Activated CD4-positive, CD25-positive, alpha-beta regulatory T cell treated with anti-CD3 and anti-CD28 coated beads, Interleukin-2, amount 50 U/mL, for 24 hours (primary cell): Measurements from ENCODE around the gene XXYLT1.

ENCODE experiments used
- ATAC-seq, 2 donors: fragments of 150-1000 bp; cut with Tn5 transposase; one replicate each; pipeline ENCODE4 v1.10.0; 2021; ENCODE audit warnings: mild to moderate bottlenecking in 1 of 2, moderate library complexity in 1 of 2

The XXYLT1 gene

DNA sequence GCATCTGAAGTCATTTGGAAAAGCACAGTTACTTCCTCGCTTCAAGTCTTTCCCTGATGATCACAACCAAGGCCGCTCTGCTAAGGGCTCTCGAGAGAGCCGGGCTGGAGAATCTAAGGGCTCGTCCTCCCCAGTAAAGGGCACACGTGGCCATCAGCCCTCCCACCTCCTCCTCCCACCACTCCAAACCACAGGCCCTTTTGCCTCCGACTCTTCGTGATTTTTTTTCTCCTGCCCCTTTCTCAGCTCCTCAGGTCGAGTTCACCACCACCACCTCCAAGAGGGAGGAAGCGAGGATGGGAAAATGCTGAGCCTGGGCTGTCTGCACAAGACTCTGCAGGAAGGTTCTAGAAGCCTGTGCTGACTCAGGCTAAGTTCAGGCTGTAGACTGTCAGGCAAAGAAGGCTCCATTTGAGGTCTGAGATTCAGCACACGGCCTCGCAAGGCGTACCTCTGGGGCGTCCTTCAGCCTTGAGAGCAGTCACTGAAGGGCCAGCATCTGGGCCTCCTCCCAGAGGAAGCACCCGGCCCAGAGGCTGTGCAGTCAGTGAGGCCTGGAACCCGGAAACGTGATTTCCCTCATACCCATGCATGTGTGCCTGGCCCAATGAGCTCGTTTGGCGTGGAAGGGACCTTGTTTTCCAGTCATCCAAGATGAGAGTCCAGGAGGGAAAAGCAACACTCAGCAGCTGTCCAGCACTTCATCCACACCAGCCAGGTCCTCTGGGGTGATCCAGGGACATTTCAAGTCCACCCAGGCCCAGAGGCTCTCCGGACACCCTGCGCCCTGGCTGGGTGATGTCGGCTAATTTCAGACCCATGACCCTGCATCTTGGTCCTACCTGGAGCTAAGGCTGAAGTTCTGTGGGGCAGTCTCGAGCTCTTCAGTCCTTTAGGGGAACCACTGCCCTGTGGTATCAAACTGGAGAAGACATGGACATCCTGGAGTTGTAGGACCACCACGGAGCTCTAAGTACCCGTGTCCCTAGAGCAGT, 196.8 kb downstream of the XXYLT1 start:
- ATAC-seq: no peak

DNA sequence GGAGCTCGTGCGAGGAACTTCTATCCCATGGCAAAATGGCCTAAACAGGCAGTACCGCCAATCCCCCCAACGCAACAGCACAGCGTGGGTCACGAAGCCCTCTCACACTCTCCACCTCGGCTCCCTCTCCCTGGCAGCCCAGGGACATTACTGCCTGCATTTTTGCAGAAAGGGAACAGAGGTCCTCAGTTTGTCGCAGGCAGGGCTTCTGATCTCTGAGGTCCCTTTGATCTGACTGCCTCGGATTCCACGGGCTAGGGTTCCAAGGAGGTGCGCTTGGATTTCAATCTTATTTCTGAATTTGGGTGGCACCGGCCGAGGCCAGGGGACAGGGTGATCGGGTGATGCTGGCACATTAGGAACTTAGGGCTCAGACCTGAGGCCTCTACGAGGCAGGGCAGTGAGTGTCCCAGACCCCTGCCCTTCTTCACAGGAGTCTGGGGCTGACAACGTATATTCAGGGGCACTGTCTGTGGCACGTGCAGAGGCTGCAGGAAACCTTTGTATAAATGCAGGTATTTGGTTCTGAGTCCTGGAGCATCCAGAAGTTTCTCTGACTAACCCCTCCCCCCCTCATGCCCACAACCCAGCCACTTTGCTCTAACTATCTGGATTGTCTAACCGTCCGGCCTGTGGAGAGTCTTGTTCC, 197.9 kb downstream of the XXYLT1 start:
- ATAC-seq: no peak

DNA sequence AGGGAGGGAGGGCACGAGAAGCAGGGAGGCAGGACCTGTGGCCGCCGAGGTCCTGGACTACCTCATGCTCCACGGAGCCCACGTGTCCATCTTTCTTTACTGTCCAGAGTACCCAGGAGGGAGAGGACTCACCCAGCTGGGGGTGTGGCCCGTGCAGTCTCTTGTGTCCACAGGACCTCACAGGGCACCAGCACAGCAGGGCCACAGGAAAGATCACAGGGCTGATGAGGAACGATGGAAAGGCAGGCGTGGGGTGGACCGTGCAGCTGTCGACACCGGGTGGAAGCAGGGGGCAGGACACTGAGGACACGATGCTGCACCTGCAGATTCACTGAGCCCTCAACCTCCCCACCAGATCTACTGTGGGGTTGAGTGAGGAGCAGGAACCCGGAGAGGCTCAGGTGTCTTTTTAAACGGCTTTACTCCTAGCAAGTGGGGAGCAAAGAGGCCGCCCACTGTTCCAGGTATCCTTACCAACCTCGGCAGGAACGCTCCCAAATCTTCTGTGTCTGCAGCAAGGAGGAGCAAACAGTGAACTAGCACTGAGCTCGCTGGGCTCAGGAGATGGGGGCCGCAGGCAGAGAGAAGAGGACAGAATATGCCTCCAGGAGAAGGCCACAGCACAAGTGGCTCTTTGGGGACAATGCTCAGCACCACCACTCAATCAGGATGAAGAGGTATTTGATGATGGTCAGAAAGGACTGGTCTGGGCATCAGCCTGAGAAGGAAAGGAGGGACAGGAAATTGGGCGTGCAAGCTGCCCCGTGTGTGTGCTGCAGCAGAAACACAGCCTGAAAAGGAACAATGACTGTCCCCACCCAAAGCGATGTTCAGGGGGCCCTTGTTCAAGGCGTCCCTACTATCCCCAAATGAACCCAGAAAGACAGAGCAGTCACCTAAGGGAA, 198.8 kb downstream of the XXYLT1 start:
- no peak for ATAC-seq

DNA sequence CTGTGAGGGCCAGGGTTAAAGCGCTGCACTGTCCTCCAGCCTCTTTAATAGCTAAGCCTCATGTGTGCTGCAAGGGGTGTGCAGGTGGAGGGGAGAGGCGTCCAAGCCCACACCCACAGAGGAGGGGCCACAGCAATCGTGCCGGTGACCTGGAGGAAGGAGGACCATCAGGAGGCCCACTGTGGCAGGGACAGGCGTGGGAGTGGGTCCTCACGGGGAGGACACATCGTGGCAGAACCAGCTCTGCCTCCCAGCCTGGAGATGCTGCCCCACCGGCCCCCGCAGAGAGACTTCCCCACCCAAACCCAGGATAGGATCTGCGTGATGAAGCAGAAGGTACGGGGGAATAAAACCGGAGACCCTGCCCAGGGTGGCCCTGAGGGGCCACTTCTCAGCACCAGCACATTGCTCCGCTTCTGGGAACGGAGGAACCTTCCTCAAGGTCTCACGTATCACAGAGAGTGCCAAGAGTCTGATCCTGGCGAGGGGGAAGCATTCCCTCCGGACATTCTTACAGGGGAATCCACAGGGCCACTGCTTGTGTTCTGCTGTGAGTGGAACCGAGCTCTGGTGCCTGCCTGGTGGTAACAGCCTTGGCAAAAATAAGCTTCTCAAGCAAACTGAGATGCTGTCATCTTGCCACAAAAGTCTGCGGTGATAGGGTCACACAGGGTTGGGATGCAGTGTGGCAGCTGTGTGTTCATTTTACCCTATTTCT, 199.8 kb downstream of the XXYLT1 start:
- no peak for ATAC-seq

DNA sequence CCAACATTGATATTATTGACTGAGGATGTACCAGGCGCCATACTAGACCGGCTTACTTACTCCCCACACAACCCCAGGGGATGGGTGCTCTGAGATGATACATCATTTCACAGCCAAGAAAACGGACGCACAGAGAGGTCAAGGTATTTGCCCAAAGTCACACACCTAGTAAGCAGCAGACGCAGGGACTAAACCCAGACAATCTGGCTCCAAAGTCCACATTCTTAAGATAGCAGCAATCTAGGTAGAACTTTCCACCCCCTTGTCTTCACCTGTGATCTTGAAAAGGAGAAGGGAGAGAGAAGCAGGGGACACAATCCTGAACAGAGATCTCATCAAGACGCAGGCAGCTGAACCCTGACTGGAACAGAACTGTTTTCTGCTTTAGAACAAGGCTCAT, 200.6 kb downstream of the XXYLT1 start:
- ATAC-seq: no peak

DNA sequence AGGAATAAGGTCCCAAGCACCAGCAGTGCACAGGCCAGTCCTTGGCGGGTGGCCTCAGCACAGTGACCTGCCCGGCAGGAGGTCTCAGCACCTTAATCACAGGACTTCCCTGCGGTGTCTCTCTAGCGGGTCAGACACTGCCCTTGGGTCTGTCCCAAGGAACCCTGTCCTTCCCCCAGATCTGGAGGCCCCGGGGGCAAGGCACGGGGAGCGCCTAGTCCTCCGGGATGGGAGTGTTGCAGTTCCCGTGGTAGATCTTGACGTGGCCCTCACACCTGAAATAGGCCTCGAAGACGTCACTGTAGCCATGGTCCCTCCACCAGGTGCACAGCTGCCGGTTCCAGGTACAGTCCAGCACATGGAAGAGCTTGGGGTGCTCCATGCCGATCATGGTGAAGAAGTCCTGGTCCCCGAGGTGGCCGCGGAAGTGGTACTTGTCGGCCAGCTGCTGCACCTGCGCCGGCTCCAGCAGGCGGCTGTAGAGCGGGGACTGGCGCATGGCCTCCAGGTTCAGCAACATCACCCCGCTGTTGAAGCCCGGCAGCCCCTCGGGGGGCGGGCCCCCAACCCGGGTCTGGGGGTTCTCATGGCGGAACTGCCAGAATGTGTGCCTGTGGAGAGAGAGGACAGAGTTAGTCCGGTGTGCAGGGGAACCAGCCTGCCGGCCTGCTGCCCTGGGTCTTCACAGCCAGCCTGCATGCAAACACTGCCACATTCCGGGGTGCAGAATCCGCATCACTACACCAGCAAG, 201.3 kb downstream of the XXYLT1 start:
- ATAC-seq: no peak

DNA sequence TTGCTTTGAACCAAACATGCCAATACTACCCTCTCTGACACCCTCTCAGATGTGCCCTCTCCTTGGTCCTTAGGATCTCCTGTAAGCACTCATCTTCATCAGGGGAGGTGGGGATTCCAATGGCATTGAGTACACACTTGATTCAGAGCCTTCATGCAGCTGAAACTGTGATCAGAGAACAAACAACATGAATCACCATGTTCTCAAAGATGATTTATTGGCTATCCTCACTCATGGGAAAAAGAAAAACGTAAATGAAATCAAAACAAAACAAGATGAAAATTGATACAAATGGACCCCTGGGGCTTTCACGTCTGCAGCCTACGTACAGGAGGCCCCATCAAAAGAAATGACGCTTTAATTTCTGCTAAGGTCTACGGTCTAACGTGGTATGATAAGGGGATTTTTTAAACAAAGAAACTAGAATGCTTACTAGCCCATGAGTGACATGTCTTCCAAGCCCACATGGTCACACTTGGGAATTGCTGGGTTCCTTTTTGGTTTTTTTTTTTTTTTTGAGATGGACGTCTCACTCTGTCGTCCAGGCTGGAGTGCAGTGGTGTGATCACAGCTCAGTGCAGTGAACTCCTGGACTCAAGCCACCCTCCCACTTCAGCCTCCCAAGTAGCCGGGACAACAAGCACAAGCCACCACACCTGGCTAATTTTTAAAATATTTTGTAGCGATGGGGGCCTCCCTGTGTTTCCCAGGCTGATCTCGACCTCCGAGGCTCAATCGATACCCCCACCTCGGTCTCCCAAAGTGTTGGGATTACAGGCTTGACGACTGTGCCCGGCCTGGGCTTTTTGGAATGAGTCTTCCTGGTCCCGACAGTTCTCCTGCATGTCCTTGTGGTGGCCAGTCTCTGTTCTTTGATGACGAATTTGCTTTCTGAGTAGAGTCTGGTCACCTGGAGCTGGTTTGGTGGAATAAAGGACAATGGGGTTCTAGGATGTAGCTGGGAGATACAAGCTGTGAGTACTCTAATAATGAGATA, 202.6 kb downstream of the XXYLT1 start:
- no peak for ATAC-seq

DNA sequence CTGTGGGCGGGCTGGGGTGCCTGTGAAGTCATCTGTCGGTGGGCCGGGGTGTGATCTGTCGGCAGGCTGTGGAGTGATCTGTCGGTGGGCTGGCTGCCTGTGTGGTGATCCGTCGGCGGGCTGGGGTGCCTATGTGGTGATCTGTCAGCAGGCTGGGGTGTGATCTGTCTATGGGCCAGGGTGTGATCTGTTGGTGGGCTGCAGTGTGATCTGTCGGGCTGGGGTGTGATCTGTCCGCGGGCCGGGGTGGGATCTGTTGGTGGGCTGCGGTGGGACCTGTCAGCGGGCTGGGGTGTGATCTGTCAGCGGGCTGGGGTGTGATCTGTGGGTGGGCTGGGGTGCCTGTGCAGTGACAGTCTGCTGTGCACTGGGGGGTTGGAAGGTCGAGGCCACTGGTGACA, 204.5 kb downstream of the XXYLT1 start:
- ATAC-seq: no peak

DNA sequence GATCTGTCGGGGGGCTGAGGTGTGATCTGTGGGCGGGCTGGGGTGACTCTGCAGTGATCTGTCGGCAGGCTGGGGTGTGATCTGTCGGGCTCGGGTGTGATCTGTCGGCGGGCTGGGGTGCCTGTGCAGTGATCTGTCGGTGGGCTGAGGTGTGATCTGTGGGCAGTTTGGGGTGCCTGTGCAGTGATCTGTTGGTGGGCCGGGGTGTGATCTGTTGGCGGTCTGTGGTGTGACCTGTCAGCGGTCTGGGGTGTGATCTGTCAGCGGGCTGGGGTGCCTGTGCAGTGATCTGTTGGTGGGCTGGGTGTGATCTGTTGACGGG, 205.1 kb downstream of the XXYLT1 start:
- ATAC-seq: no peak

DNA sequence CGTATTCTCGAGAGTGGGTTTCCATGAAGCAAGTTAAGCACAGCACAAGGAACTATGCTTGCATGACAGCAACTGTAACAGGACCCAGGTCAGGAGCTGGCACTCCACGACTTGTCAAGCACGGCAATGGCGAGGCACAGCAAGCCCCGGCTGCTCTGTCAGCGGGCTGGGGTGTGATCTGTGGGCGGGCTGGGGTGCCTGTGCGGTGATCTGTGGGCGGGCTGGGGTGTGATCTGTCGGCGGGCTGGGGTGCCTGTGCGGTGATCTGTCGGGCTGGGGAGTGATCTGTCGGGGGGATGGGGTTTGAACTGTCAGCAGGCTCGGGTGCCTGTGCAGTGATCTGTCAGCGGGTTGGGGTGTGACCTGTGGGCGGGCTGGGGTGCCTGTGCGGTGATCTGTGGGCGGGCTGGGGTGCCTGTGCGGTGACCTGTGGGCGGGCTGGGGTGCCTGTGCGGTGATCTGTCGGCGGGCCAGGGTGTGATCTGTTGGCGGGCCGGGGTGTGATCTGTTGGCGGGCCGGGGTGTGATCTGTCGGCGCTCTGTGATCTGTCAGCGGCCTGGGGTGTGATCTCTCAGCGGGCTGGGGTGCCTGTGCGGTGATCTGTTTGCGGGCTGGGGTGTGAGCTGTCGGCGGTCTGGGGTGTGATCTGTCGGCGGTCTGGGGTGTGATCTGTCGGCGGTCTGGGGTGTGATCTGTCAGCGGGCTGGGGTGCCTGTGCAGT, 205.7 kb downstream of the XXYLT1 start:
- ATAC-seq: no peak

DNA sequence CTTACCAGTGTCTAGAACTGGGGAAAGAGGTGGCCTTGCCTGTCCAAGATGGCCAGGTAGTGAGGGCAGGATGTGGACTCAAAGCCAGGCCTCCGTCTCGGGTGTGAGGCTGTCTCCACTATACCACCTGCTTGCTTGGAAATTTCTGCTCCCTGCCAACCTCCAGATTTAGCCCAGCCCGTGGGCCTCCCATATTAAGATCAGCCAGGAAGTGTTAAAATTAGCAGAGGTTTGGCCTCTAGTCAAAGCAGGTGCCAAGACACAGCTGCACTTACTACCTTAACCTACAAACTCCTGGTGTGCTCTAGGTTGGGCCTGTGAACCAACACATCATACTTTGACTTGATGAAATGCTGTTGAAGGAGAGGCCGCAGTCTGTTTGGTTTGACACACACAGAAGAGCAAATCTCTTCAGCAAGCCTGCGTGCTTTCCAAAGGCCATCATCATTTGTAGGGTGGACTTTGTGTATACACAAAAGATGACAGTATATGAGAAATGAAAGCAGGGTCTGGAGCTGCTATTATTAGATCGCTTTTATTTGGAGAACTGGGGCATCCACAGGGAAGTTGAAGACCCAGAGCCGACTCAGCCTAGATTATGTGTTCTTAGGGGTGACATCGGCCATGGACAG, 206.5 kb downstream of the XXYLT1 start:
- no peak for ATAC-seq

DNA sequence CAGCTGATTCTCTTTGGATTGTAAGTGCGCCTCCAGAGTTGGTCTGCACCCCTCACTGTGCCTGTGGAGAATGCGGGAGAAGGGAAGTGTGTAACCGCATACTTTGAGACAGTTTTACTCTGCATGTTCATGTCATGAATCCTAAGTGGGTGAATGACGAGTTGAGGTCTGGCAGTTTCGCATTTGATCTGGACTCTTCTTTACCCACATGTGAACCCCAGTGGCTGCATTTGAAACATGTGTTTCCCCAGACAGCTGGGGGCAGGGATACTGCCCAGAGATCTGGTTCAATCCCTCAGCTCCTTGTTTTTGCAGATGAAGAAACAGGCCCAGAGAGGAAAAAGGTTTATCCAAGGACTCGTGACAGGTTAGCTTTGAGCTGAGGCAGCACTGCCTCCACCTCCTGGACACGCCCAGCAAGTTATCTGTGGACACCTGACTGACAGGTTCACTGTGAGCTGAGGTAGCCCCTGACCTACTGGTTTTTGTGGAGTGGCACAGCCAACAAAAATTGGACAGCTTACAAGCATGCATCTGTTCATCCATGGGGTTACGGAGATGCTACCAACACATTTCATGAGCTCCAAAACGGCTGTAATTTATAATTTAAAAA, 207.3 kb downstream of the XXYLT1 start:
- no peak for ATAC-seq

DNA sequence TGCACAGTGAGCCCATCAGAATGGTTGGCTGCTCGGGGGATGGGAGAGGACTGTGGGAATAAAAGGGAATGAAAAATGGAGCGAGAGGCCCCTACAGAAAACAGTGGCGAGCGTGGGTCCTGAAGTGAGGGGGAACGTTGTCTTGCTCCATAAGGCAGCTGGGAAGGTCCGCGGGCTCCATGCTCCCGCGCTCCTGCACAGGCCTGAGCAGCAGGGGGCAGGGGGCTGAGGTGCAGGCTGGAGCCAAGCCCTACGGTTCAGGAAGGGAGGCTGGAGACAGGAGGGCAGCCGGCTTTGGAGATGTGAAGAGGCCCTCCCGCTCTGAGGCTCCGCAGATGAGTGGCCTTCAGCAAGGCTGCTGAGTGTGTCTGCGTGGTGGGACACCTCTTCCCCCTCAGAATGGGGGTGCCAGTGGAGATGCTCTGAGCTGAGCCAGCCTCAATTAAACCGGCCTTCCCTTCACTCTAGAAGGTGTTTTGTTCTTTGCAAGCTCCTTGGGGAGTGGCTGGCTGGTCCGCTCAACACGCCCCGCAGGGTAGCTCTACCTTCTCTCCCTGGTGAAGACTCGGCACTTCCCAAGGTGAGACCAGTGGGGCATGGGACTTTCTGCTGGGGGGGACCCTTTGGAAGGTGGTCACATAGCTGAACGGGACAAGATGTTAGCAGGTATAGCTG, 208.0 kb downstream of the XXYLT1 start:
- ATAC-seq: no peak

DNA sequence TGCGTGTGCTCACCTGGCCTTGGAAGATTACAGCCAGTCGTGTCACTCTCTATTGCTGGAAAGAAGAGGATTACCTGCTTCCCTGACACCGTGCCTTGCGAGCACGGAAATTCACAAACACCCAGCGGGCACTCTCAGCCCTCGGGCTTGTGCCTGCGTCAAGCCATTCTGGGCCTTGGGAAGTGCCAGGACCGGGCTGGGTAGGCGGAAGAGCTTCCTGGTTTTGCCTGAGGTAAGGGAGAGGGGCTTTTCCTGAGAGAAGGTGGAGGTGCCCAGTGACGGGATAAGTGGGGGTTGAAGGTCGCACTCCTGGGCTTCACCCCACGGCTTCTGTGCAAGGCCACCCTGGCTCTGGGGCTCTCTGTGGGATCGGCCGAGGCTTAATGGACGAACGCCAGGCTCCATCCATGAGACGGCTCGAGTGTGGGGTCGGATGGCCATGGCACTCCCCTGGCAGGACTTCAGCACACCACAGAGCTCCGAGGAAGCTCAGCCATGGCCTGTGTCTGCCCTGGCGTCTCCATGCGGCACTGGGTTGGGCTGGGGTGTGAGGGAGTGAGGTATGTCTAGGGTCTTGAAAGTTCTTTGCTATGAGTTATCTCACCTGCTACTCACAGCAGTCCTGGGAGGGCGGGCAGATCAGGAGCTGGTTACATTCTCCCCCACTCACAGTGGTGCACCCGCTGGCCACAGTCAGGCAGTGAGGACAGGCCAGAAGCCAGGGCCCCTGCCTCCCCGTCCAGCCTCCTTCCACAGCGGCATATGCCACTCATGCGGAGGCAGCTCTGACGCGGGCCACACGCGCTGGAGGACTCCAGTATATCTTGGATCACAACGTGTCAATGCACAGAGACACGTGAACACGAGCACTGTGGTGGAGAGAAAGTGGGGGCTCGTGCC, 209.0 kb downstream of the XXYLT1 start:
- no peak for ATAC-seq

DNA sequence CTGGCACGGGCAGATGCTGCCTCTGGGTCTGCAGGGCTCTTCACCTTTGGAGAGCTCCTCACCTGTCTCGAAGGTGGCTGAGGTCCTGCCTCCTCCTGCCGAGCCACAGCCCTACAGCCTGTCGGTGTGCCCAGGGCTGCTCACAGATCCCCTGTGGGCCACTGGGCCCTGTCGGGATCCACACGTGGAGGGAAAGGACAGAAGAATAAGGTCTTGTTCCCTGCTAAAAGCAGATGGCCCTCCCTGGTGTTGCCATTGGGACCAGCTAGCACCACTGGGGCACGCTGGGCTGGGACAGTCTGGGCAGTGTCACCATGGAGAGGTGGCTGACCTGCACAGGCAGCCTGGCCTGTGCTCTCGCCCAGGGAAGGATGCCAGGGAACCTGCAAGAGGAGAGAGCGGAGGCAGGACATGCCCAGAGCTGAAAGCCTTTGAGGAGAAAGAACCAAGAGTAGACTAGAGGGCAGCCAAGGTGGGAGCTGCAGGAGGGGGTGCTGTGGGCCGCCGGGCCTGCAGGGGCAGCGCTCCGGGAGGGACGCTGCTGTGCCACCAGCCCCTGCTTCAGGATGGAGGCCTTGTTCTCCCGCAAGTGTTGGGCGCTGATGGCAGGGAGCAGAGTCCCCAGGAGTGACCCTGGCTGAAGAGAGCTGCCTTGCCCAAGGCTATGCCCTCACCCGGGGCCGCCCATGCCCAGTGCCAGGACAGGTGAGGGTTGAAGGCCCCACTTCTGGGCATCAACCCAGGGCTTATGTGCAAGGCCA, 210.2 kb downstream of the XXYLT1 start:
- ATAC-seq: no peak

DNA sequence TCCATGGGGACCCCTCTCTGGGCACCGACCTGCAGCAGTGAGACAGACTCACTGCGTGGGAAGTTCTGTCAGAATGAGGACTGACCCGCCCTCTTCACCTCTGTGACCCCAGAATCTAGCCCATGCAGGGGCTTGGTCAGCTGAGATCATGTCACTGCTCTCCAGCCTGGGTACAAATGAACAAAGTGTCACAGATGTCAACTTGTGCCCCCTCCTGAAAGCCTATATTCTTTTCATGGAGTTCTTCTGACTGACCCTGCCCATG, 210.8 kb downstream of the XXYLT1 start:
- ATAC-seq: no peak
